ENCODE data around the gene CHCHD1.
"Not testable (repeated sequence)": the region's sequence is repeated elsewhere in the genome, so short reads cannot be mapped to it uniquely, and the experiment has no call there.

The CHCHD1 gene

DNA sequence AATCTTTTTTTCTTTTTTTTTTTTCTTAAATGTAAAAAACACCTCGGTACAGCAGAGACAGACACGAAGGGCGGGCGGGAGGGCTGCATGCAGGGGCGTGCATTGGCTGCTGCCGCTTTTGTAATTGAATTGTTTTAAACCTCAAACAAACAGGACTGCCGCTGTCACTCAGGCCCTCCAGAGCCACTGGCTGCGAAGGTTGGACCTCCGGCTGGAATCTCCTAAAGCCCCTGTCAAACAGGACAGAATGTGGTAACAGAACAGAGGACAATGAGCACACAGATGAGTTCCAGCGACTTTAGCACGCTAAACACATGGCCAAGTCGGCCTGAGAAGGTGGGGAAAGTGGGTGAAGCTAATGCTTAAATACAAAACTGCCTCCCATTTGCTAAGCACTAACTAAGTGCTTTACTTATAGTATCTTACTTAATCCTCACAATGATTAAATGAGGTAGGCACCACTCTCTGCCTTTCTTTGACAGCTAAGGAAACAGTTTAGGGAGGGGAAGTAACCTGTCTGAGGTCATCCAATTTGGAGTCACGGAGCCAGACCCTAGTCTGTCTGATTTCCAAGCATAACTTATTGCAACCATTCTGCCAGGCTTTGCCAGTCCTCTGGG is 32.5 kb downstream of the CHCHD1 start:
- DNase-seq, result no peak

DNA sequence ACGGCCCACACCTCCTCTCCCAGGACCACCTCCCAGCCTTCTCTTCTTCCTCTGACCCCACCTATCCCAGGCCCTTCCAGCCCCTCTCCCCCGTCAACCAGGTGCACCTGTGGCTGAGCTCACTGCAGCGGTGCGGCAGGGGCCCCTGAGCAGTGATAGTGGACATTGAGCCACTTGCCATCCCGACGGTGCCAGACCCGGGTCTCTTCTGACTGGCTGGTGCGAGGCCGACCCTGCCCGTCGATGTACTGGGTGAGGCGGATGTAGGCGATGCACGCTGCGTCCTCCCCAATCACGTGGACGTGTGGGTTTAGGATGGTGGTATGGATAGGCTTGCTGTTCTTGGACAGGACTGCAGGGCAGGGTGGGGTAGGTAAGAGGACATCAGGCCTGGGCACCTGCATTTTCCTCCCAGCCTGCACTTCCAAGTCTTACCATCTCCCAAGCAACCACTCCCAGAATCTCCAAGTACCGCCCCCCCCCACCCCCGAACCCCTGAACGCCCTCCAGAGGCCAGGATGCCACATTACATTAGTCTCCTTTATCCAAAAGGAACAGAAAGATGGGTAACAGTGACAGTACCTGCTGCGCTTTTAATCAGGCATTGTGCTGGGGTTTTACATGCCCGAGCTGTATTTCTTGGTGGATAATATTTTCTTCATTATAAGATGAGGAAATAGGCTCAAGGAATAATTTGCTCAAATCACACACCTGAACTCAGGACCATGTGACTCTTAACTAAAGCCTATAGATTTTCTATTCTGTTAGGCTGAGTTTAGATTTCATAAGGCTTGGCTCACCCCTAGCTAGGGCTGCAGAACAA is 33.3 kb downstream of the CHCHD1 start:
- no peak for DNase-seq

DNA sequence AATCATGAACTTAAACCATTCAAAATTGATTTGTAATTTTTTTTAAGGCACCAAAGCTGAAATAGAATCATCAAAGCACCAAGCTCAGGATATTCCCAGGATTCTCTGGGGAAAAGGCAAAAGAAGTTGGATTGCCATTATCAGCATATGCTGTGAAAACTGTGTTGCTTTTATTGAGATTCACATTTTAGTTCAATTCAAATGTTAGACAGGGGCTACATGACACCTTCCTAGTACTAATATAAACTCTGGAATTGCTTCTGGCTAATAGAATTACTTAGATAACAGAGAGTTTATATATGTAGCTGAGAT is 33.8 kb downstream of the CHCHD1 start:
- no peak for DNase-seq

DNA sequence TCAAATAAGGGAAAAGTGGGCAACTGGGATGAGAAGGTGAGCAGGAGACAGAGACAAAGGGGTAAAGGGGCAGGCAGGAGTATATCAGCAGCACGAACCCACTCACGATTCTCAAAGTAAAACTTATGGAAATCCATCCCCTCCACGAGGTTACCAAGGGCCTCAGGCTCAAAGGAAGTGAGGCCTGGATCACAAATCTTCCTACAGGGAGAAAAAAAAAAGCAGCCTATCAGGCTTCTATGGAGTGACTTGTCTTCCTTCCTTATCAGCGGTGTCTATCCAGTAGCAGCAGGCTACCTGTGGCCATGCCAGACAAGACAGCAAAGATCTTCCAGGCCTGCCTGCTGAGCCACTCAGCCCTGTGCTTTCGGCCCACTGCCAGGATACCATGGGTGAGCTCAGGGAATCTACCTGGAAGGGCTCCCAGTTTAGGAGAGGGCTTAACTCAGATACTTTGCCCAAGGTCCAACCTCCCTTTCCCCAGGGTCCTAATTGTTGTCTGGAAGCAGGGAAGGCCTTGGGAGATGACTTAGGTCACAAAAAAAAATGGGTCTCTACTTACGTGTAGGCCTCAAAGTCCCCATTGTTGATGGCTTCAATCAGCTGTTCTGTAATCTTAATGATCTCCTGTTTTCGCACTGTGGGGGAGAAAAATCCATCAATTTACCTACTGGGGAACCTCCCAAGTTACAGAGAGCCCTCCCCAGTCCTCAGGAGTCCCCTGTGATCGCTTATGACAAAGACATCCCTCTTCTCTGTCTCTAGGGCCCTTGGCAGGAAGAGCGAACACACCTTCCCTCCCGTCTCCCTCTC is 35.3 kb downstream of the CHCHD1 start:
- no peak for DNase-seq

DNA sequence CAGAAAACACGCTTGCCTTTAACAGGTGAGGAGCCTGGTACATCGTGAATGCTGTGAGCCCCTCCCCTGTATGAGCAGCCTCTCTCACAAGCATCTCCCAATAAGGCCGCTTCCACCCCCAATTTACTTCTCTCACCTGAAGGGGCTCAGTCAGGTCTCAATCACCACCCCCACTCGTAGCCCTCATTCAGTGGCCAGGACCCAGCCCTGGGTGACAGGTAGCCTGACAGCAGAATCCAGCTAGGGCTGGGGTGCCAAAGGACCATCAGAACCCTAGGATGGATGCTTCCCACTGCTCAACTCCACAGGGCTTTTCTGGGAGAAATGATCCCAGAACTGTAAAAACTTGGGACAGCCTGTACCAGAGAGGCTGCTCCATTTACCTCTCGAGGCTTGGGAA is 36.0 kb downstream of the CHCHD1 start:
- no peak for DNase-seq

DNA sequence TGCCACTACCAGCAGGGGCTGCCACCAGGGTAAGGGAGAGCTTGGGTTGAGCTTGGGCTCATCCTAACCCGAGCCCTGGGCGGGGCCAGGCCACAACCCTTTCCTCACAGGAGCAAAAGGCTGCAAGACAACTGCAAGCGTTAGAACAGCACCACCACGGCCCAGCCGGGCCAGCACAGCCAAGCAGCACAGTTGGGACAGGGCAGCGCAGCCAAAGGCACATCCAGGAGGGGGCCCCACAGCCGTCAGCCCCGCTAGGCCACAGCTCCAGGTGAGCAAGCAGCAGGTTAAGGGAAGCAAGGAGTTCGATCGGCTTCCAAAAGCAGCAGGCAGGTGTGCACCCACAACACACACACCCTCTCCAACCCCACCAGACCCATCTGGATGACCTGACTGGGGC is 36.6 kb downstream of the CHCHD1 start:
- DNase-seq, result no peak

DNA sequence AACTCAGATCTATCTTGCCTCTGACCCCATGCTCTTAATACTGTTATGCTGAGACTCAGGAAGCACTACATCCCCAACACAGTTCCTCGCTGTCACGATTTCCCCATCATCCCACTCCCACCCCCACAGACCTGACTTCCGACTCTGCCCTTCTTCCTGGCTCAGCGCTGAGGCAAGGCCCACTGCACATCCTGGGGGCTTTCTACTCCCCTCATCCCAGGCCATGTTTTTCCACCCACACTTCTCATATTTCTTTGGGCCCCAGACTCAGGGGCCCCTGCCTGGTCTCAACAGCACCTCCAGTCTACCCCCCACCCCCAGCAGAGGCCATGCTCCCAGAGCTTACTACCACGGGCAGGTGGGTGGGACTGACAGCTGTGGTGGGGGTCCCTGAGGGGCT is 37.2 kb downstream of the CHCHD1 start:
- DNase-seq, result no peak

DNA sequence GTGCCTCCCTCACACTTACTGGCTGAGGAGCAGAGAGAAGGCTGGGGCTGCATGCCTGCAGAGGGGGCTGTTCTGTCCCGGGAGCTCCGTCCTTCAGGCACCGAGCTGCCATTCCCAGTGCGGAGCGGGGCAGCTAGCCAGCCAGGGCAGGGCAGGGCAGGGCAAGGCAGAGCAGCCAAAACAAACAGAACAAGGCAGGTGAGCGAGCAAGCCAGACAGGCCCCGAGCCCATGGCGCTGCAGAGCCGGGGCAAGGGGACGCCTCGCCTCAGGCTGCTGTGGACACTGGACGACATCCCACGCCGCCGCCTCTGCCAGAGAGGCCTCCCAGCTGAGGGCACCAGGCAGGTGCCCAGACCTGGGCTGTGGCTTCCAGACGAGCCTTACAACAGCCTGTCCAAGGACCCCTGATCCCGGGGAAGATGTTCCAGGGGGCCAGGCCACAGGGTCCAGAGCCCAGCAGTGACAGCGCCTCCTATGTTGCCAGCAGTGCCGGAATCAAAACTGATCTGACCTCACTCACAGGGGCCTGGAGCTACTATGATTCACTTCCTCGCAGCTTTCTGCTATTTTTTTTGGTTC is 37.8 kb downstream of the CHCHD1 start:
- no peak for DNase-seq

DNA sequence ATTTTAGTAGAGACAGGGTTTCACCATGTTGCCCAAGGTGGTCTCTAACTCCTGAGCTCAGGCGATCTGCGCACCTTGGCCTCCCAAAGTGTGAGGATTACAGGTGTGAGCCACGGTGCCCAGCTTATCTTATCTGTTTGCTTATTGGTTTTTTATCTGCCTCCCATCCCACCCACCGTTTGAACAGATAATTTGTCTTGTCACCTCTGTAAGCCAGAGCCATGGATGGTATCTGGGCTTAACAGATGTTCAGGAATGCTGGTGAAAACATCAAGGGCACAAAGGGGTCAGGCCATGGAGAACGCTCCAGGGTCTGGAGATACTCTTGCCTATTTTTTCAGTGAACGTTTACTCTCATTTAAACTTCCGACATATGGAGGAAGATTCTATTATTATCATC is 41.5 kb downstream of the CHCHD1 start:
- no peak for DNase-seq

DNA sequence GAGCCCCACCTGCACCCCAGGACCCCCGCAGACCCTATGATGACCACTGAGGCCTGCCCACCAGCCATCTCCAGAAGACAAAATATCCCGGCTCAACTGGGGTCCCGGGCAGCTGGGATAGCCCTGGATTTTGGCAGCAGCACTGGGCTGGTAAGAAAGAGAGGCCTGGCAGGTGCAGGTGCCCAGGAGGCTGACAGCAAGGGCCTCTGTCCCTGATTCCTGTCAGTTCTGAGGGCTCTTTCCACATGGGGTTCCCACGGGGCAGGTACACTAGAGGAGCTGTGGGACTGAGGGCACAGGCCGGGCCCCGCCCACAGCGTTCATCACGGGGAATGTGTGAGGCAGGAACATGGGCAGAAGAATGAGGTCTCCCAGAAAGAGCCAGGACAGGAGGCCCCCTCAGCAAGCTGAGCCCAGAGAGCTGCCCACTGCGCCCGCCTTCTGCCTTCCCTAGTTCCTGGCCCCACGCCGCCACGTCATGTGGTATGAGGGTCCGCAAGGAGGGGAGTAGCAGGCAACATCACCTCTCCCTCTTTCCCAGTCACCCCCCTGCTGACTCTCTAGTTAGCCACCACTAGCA is 42.4 kb downstream of the CHCHD1 start:
- no peak for DNase-seq

DNA sequence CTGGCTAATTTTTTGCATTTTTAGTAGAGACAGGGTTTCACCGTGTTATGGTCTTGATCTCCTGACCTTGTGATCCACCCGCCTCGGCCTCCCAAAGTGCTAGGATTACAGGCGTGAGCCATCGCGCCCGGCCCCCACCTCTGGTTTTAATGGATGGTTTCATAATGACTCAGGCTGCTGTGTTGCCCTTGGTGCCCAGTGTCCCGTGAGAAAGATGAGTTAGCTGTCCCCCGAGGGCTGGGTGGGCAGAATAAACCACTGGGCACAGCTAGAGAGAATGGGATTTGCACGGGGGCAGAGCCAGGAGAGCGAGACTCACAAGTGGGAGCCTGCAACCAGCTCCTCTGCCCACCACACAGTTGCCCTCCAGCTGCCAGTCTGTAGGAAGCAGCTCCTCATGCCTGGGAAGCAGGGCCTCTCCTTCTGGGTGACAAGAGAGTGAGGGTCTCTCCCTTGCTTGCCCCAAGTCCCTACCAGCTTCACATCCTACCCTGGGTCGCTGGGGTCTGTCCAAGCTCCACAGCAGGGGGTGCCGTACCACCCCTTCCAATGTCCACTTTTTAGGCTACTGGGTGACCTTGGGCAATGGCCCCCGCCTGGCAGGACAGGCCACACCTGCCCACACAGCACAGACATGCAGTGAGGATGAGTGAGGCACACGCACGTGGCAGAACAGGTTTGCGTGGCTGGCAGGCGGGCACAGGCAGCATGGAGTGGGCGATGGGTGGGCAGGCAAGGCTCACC is 45.7 kb downstream of the CHCHD1 start:
- no peak for DNase-seq

DNA sequence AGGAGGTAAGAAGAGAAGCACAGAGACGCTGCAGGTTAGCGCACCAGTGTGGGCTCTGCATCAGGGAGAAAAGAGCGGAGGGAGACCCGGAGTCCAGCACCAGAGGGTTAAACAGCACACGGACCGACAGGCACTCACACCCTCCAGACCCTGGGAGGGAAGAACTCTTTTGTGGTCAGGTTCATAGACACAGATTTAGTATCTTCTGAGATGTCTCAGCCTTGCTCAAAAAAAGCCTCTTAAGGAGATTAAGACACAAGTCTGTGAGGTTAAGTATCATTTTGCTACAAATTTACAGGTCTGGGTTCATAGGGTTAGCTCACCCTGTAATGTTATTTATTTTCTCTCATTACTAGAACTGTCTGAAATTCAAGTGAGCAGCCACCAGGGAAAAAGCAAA is 46.3 kb downstream of the CHCHD1 start:
- no peak for DNase-seq

DNA sequence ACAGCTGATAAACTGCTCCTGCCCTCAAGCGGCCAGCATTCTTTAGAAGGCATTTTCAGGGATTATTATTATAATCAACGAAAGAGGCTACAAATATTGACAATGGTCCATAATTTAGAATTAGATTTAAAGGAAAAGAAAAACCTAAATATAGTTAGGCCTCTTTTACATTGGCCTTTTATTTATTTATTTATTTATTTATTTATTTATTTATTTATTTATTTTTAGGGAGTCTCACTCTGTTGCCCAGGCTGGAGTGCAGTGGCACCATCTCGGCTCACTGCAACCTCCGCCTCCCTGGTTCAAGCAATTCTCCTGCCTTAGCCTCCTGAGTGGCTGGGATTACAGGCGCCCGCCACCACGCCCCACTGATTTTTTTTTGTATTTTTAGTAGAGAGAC is 47.2 kb downstream of the CHCHD1 start:
- DNase-seq, result not testable (repeated sequence)

Data from NCI-H1694 (cell line).